ENCODE data around the gene ZNF746.
A peak's percentile ranks its signal among the peaks of the same experiment; 100 is the strongest.

ZNF746 gene

DNA sequence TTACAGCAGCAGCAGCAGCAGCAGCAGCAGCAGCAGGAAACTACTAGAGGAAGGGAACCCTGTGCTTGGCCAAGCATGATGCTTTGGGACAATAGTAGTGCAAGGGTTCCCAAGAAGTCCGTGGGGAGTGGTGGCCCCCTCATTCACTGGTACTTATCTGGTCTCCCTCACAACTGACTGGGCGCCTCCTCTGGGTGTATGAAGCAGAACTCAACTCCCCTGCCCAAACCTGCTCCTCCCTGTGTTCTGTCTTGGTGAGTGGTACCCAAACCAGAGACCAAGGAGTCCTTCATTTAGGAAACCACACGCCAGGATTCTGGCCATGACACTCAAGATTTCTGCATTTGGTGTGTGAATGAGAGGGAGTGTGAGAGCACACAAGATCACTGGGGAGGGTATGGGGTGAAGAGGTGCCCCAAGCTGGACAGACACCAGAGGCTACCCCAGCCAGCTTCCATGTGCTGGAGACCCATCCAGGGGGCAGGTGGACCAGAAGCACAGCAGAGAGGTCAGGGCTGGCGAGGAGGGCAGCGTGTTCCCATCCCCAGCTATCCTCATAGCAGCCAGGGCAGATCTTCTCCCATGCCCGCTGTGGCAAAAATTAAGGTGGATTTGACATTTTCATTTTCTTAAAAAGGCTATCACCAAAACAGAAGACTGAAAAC is 26.2 kb downstream of the ZNF746 start:
- H3K27me3 ChIP-seq (ENCODE audit: low read depth, low read length) = no peaks in the 10 kb centered on the region
- H3K4me1 ChIP-seq (ENCODE audit: control insufficient read depth in 1 of 2, insufficient read depth in 2 of 2, low read length in 2 of 2) = no peaks in the 10 kb centered on the region
- H3K27ac ChIP-seq (ENCODE audit: low read length) = no peak overlapping the region
- no peak overlapping the region for H3K4me3 ChIP-seq (ENCODE audit: low read depth in 1 of 2, low read length in 2 of 2)
- H3K9me3 ChIP-seq (ENCODE audit: control insufficient read depth in 1 of 2, low read length in 2 of 2) = no peaks in the 10 kb centered on the region
- peaks cover 14 to 33% of the 10 kb centered on the region in 2 donors for H3K36me3 ChIP-seq (ENCODE audit: control insufficient read depth in 1 of 2, insufficient read depth in 2 of 2, low read length in 2 of 2)

DNA sequence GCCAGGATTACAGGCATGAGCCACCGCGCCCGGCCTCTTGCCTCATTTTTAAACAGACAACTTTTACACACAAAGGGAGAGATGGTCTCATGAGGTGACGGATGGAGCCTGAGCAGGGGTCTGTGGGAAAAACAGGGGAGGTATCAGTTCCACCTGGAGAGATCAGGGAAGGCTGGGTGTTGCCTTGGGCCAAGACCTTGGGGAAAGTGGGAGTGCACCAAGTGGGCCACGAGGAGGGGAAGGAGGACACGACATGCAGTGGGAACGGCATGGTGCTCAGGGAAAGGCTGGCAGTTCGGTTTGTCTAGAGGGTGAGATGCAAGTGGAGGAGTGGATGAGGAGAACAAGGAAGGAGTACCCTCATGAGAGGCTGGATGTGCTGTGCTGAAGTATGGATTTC is 27.8 kb downstream of the ZNF746 start:
- Histone ChIP-seq H3K9me3 (ENCODE audit: control insufficient read depth in 1 of 2, low read length in 2 of 2) (no peaks in the 10 kb centered on the region), H3K4me3 (ENCODE audit: low read depth in 1 of 2, low read length in 2 of 2) (no peak overlapping the region), H3K27me3 (ENCODE audit: low read depth, low read length) (no peaks in the 10 kb centered on the region), H3K27ac (ENCODE audit: low read length) (no peak overlapping the region), H3K36me3 (ENCODE audit: control insufficient read depth in 1 of 2, insufficient read depth in 2 of 2, low read length in 2 of 2) (peaks cover 6 to 19% of the 10 kb centered on the region in 2 donors), H3K4me1 (ENCODE audit: control insufficient read depth in 1 of 2, insufficient read depth in 2 of 2, low read length in 2 of 2) (no peaks in the 10 kb centered on the region)

DNA sequence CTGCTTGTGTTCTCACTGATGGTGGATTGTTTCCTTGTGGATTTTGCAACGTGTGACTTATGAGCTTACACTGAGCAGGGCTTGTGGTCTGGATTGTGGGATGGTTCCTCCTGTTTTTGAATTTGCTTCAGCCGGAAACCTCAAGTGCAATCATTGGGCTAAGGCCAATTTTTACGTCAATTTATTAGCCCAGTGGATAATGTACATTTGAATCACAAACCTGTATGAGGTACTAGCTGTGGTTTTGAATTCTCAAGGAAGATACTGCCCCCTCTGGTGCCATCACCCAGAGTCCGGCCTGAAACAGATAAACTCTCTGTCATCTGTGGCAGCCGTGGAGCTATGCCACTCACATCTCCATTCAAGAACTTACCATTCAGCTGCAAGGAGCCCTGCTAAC is 29.4 kb downstream of the ZNF746 start:
- Histone ChIP-seq H3K27me3 (ENCODE audit: low read depth, low read length) (no peaks in the 10 kb centered on the region), H3K36me3 (ENCODE audit: control insufficient read depth in 1 of 2, insufficient read depth in 2 of 2, low read length in 2 of 2) (peaks cover 0 to 4% of the 10 kb centered on the region in 2 donors), H3K4me1 (ENCODE audit: control insufficient read depth in 1 of 2, insufficient read depth in 2 of 2, low read length in 2 of 2) (no peaks in the 10 kb centered on the region), H3K9me3 (ENCODE audit: control insufficient read depth in 1 of 2, low read length in 2 of 2) (no peaks in the 10 kb centered on the region), H3K4me3 (ENCODE audit: low read depth in 1 of 2, low read length in 2 of 2) (no peak overlapping the region), H3K27ac (ENCODE audit: low read length) (no peak overlapping the region)

DNA sequence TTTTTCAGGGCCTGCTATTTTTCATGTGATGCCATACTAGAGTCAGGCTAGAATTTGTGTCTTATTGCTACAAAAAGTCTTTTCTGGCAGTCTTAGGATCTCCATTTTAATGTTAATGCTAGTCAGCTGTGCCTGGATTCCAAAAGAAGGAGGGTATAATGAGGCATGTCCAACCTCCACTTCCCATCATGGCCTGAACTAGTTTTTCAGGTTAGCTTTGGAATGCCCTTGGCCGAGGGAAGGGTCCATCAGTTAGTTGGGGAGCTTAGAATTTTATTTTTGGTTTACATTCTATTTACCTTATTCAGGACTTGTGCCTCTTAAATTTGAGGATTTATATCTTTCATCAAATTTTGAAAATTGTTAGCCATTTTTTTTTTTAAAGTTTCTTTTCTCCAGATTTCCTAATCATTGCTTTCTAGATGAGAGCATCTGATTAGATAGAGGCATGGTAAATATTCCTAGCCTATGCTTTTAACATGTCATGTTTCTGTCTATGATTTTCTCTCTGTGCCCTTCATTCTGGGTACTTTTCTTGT is 30.2 kb downstream of the ZNF746 start:
- no peaks in the 10 kb centered on the region for H3K36me3 ChIP-seq (ENCODE audit: control insufficient read depth in 1 of 2, insufficient read depth in 2 of 2, low read length in 2 of 2)
- H3K9me3 ChIP-seq (ENCODE audit: control insufficient read depth in 1 of 2, low read length in 2 of 2) = no peaks in the 10 kb centered on the region
- no peaks in the 10 kb centered on the region for H3K4me1 ChIP-seq (ENCODE audit: control insufficient read depth in 1 of 2, insufficient read depth in 2 of 2, low read length in 2 of 2)
- H3K27ac ChIP-seq (ENCODE audit: low read length) = no peak overlapping the region
- no peaks in the 10 kb centered on the region for H3K27me3 ChIP-seq (ENCODE audit: low read depth, low read length)
- H3K4me3 ChIP-seq (ENCODE audit: low read depth in 1 of 2, low read length in 2 of 2) = no peak overlapping the region

DNA sequence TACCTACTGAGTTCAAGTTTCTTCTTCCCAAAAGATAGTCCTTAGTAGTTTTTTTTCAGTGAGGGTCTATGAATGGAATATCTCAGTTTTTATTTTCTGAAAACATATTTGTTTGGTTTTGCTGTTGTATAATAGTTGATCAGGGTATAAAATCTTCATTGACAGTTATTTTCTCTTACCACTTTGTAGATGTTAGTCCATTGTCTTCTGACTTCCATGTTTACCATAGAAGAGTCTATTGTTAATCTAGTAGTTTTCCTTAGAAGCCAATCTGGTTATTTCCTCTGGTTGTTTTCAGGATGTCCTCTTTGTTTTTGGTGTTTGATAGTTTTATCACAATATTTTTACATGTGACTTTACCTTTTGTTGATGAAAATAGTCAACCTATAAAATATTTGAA is 31.2 kb downstream of the ZNF746 start:
- Histone ChIP-seq H3K27me3 (ENCODE audit: low read depth, low read length) (no peaks in the 10 kb centered on the region), H3K9me3 (ENCODE audit: control insufficient read depth in 1 of 2, low read length in 2 of 2) (no peaks in the 10 kb centered on the region), H3K27ac (ENCODE audit: low read length) (no peak overlapping the region), H3K4me3 (ENCODE audit: low read depth in 1 of 2, low read length in 2 of 2) (no peak overlapping the region), H3K4me1 (ENCODE audit: control insufficient read depth in 1 of 2, insufficient read depth in 2 of 2, low read length in 2 of 2) (no peaks in the 10 kb centered on the region), H3K36me3 (ENCODE audit: control insufficient read depth in 1 of 2, insufficient read depth in 2 of 2, low read length in 2 of 2) (no peaks in the 10 kb centered on the region)

DNA sequence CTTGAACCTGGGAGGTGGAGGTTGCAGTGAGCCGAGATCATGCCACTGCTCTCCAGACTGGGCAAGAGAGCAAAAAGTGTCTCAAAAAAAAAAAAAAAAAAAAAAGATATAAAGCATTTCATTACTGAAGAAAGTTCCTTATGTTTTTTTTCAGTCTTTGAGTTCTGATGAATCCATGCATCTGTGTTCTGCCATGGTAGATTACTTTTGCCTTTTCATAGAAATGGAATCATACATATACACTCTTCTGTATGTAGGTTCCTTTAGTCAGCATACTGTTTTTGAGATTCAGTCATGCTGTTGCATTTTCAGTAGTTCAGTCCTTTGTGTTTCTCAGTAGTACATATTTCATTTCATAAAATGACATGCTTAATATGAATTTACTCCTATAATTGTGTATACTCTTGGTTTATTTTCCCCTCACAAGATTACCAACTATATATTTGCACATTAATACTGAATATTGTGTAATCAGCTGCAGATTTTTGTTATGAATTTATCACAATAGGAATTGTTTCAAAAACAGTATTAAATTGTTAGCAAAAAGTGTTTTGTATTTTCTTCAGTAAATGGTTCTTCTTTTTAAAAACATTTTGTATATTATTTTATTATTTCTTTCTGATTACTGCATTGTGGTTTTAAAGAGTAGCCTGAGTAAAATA is 34.0 kb downstream of the ZNF746 start:
- H3K4me3 ChIP-seq (ENCODE audit: low read depth in 1 of 2, low read length in 2 of 2) = no peak overlapping the region
- H3K27me3 ChIP-seq (ENCODE audit: low read depth, low read length) = no peaks in the 10 kb centered on the region
- H3K4me1 ChIP-seq (ENCODE audit: control insufficient read depth in 1 of 2, insufficient read depth in 2 of 2, low read length in 2 of 2) = peaks cover 3 to 11% of the 10 kb centered on the region in 2 donors
- no peak overlapping the region for H3K27ac ChIP-seq (ENCODE audit: low read length)
- H3K9me3 ChIP-seq (ENCODE audit: control insufficient read depth in 1 of 2, low read length in 2 of 2) = no peaks in the 10 kb centered on the region
- H3K36me3 ChIP-seq (ENCODE audit: control insufficient read depth in 1 of 2, insufficient read depth in 2 of 2, low read length in 2 of 2) = no peaks in the 10 kb centered on the region

DNA sequence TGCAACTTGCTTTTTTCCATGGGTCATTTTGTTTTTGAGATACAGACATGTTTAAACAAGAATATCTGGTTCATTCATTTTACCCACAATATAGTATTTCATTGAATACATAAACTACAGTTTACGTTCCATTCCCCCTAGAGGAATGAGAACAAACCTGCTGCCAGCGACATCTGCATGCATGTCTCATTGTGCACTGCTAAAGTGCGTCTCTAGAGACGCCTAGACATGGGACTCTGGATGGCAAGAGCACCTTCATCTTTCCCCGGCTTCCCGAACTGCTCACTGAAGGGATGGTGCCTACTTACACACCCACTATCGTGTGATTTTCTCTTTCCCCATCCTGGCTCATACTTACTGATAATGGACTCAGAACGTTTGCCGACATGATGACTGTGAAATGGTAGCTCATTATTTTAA is 35.5 kb downstream of the ZNF746 start:
- no peaks in the 10 kb centered on the region for H3K27me3 ChIP-seq (ENCODE audit: low read depth, low read length)
- H3K36me3 ChIP-seq (ENCODE audit: control insufficient read depth in 1 of 2, insufficient read depth in 2 of 2, low read length in 2 of 2) = no peaks in the 10 kb centered on the region
- H3K27ac ChIP-seq (ENCODE audit: low read length) = no peak overlapping the region
- H3K9me3 ChIP-seq (ENCODE audit: control insufficient read depth in 1 of 2, low read length in 2 of 2) = no peaks in the 10 kb centered on the region
- no peak overlapping the region for H3K4me3 ChIP-seq (ENCODE audit: low read depth in 1 of 2, low read length in 2 of 2)
- peaks cover 3 to 18% of the 10 kb centered on the region in 2 donors for H3K4me1 ChIP-seq (ENCODE audit: control insufficient read depth in 1 of 2, insufficient read depth in 2 of 2, low read length in 2 of 2)

DNA sequence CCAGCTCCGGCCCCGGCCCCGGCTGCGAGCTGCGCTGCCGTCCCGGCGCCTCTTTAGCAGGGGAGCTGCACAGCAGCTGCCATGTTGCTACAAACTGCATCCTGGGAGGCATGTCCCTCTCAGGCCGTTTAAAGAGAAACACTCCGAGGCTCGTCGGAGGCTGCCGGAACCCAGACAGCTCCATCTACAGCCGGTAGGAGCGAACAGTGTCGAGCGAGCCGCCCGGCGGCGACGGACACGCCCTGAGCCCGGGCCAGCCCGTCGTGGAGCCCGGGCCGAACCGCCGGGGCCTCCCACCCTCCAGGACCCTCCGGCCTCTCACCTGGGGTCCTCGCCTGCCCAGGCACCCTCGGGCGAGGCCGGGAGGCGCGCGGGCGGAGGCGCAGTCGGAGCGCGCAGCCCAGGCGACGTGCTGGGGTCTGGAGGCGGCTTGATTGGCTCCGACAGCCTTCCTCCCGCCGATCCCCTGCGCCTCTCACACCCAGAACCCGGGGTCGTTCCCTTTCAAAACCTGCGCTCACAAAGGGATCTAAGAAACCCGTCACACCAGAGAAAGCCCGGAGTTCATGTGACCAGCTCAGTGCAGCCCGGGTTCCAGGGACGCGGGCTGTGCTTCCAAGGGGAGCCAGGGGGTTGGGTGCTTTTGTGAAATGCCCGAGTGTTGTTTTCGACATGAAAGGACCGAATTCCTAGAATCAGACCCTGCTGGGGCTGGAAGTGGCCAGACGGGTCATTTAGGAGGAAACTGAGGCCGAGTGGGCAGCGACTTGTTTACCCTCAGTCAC is 36.9 kb downstream of the ZNF746 start, which contains the start of gene ZNF777:
Gene ZNF777 (minus strand): TSS at position 570 of the 785 bp plus-strand sequence. CDS start 5,040 bp downstream, outside the sequence.
- H3K4me3 ChIP-seq (ENCODE audit: low read depth in 1 of 2, low read length in 2 of 2) = peak within 1 kb of the TSS; percentile 82 to 83
- H3K27me3 ChIP-seq (ENCODE audit: low read depth, low read length) = no peaks in the 10 kb centered on the region
- peak within 1 kb of the TSS; percentile 25 for H3K27ac ChIP-seq (ENCODE audit: low read length)
- H3K4me1 ChIP-seq (ENCODE audit: control insufficient read depth in 1 of 2, insufficient read depth in 2 of 2, low read length in 2 of 2) = peaks cover 3 to 18% of the 10 kb centered on the region in 2 donors
- H3K9me3 ChIP-seq (ENCODE audit: control insufficient read depth in 1 of 2, low read length in 2 of 2) = no peaks in the 10 kb centered on the region
- H3K36me3 ChIP-seq (ENCODE audit: control insufficient read depth in 1 of 2, insufficient read depth in 2 of 2, low read length in 2 of 2) = peaks cover 2 to 8% of the 10 kb centered on the region in 2 donors

DNA sequence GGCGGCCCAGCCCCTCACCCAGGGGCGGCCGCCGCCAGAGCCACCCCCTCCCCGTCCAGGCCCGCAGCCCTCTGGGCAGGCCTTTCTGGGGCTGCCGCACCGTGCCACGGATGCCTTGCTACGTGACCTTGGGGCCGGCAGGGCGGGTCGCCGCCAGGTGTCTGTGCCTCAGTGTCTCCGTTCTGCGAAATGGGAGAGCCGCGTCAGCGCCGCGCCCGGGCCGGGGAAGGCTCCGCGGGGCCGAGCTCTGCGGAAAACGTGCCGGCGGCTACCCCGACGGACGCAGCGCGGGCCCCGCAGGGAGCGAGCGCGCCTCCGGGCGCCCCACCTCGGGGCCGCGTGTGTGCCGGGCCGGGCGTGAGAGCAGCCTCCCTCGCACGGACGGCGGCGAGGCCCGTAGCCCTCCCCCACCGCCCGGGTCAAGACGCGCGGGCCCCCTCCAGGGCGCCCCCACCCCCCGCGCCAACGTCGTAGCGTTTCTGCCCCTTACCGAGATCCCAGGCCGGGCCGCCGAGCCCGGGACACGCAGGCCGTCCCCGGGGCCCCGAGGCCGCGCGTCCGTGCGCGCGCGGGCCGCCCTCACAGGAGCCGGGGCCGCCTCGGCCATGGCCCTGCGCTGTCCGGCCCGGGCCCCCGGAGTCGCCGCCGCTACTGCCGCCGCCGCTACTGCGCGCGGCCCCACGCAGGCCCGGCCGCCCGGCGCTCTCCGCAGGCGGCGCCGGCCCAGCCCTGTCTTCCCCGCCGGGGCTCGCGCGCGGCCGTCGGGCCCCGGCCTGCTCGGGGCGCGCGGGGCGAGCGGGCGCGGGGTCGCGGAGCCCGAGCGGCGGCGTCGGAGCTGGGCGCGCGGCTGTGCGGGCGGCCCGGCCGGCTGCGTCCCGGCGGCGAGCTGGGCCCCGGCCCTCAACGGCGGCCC is 37.8 kb downstream of the ZNF746 start:
- no peaks in the 10 kb centered on the region for H3K9me3 ChIP-seq (ENCODE audit: control insufficient read depth in 1 of 2, low read length in 2 of 2)
- no peak overlapping the region for H3K27ac ChIP-seq (ENCODE audit: low read length)
- H3K4me1 ChIP-seq (ENCODE audit: control insufficient read depth in 1 of 2, insufficient read depth in 2 of 2, low read length in 2 of 2) = peaks cover 3 to 18% of the 10 kb centered on the region in 2 donors
- no peaks in the 10 kb centered on the region for H3K27me3 ChIP-seq (ENCODE audit: low read depth, low read length)
- peaks cover 11 to 14% of the 10 kb centered on the region in 2 donors for H3K36me3 ChIP-seq (ENCODE audit: control insufficient read depth in 1 of 2, insufficient read depth in 2 of 2, low read length in 2 of 2)
- H3K4me3 ChIP-seq (ENCODE audit: low read depth in 1 of 2, low read length in 2 of 2) = peak overlapping the region; percentile 37 to 83

DNA sequence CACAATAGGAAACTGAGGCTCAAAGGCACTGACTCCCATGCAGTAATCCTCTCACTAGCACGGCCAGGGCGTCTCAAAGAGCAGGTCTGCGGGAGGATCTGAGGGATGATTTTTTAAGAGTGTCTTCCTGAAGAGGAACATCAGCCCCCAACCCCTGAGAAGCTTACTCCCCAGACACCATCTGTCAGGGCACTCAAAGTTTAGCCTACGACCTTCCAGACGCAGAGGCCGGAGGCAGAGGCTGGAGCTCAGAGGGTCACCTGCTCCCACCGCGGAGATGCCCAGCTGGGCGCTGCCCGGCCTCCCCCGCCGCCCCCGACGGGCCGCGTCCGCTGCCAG is 38.4 kb downstream of the ZNF746 start:
- no peaks in the 10 kb centered on the region for H3K27me3 ChIP-seq (ENCODE audit: low read depth, low read length)
- no peaks in the 10 kb centered on the region for H3K9me3 ChIP-seq (ENCODE audit: control insufficient read depth in 1 of 2, low read length in 2 of 2)
- no peak overlapping the region for H3K27ac ChIP-seq (ENCODE audit: low read length)
- H3K36me3 ChIP-seq (ENCODE audit: control insufficient read depth in 1 of 2, insufficient read depth in 2 of 2, low read length in 2 of 2) = peaks cover 17 to 19% of the 10 kb centered on the region in 2 donors
- peaks cover 3 to 18% of the 10 kb centered on the region in 2 donors for H3K4me1 ChIP-seq (ENCODE audit: control insufficient read depth in 1 of 2, insufficient read depth in 2 of 2, low read length in 2 of 2)
- H3K4me3 ChIP-seq (ENCODE audit: low read depth in 1 of 2, low read length in 2 of 2) = peak overlapping the region; percentile 37 to 68

Measured in muscle layer of duodenum (tissue), 2 donors.